HUES6 (cell line): ENCODE measurements around the gene ZNF8.
"Not testable (repeated sequence)": the region's sequence is repeated elsewhere in the genome, so short reads cannot be mapped to it uniquely, and the experiment has no call there.

Experiments
- H3K27ac ChIP-seq: 2 replicates; pipeline ENCODE4 v1.7.0; 2013; ENCODE audit warnings: low read depth, mild to moderate bottlenecking, low read length, inconsistent platforms
- H3K27me3 ChIP-seq: 2 replicates; pipeline ENCODE4 v1.6.1; 2013; ENCODE audit warnings: low read length; ENCODE audit not compliant: control insufficient read depth, insufficient read depth
- H3K36me3 ChIP-seq: 2 replicates; pipeline ENCODE4 v1.6.1; 2013; ENCODE audit warnings: low read length; ENCODE audit not compliant: control insufficient read depth, insufficient read depth
- H3K4me1 ChIP-seq: 2 replicates; pipeline ENCODE4 v1.6.1; 2013; ENCODE audit warnings: low read length; ENCODE audit not compliant: control insufficient read depth, insufficient read depth
- H3K4me3 ChIP-seq: 2 replicates; pipeline ENCODE4 v1.5.1; 2013; ENCODE audit warnings: low read depth, low read length
- H3K9ac ChIP-seq: one replicate; pipeline ENCODE4 v1.6.1; 2013; ENCODE audit warnings: mild to moderate bottlenecking, low read length
- H3K9me3 ChIP-seq: 2 replicates; pipeline ENCODE4 v1.6.1; 2013; ENCODE audit warnings: low read depth, low read length; ENCODE audit not compliant: control insufficient read depth, insufficient read depth

The ZNF8 gene

GRCh38 chr19:58278541-58279041, at the start of gene ZNF8:
ZNF8 (plus strand) TSS chr19:58278955; CDS start chr19:58279082, 127 bp downstream.
- H3K27ac ChIP-seq, result peak within 1 kb of the TSS; percentile 85
- H3K4me1 ChIP-seq, result peaks cover 6% of the 10 kb centered on the region
- peaks cover 35% of the 10 kb centered on the region for H3K36me3 ChIP-seq
- no peaks in the 10 kb centered on the region for H3K27me3 ChIP-seq
- H3K9me3 ChIP-seq, result peaks cover 16% of the 10 kb centered on the region; the same call in 1 of the 2 replicates
- peak within 1 kb of the TSS; percentile 88 for H3K9ac ChIP-seq
- H3K4me3 ChIP-seq, result peak within 1 kb of the TSS; percentile 95

- Histone ChIP-seq H3K4me3 (peak overlapping the region; percentile 94), H3K27me3 (no peaks in the 10 kb centered on the region), H3K27ac (peak overlapping the region; percentile 95), H3K4me1 (peaks cover 9% of the 10 kb centered on the region; the same call in 1 of the 2 replicates), H3K36me3 (peaks cover 47% of the 10 kb centered on the region), H3K9me3 (peaks cover 16% of the 10 kb centered on the region; the same call in 1 of the 2 replicates), H3K9ac (peak overlapping the region; percentile 95)
These were observed 49.5 kb upstream of the ZNF8 start for GRCh38 chr19:58229255-58229639.

DNA sequence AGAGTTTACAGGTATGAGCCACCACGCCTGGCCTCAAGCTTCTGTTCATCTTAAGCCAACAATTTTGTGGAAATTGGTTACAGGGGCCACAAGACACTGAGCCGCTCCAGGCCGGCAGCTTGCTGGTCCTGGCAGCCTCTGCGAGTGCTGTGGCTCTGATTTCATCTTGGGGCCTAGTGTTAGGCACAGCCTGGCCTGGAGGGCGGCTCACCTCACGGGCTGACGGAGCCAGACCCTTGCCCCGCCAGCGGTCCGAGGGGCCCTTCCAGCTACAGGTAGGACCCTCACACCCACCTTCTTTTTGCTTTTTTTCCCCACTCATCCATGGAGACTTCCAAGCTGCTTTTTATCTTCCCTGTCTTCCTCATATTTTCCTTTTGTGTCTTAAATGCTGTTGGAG, 41.4 kb upstream of the ZNF8 start:
- H3K36me3 ChIP-seq, result peaks cover 89% of the 10 kb centered on the region

GRCh38 chr19:58243351-58243750, 35.4 kb upstream of the ZNF8 start:
- H3K4me3 ChIP-seq, result no peak overlapping the region
- H3K36me3 ChIP-seq, result peaks cover 95% of the 10 kb centered on the region
- no peak overlapping the region for H3K27ac ChIP-seq
- no peaks in the 10 kb centered on the region for H3K4me1 ChIP-seq
- peaks cover 66% of the 10 kb centered on the region for H3K9me3 ChIP-seq
- no peaks in the 10 kb centered on the region for H3K27me3 ChIP-seq
- H3K9ac ChIP-seq, result no peak overlapping the region

More for the DNA sequence above, 41.4 kb upstream of the ZNF8 start:
- H3K27me3 ChIP-seq, result no peaks in the 10 kb centered on the region
- no peak overlapping the region for H3K4me3 ChIP-seq
- H3K4me1 ChIP-seq, result no peaks in the 10 kb centered on the region
- no peak overlapping the region for H3K27ac ChIP-seq
- peaks cover 32% of the 10 kb centered on the region; the same call in 1 of the 2 replicates for H3K9me3 ChIP-seq
- H3K9ac ChIP-seq, result no peak overlapping the region

- H3K4me3 ChIP-seq, result no peak overlapping the region
- no peaks in the 10 kb centered on the region for H3K4me1 ChIP-seq
- peaks cover 100% of the 10 kb centered on the region for H3K36me3 ChIP-seq
- H3K9ac ChIP-seq, result no peak overlapping the region
- no peak overlapping the region for H3K27ac ChIP-seq
- H3K9me3 ChIP-seq, result peaks cover 88% of the 10 kb centered on the region
- H3K27me3 ChIP-seq, result no peaks in the 10 kb centered on the region
These were observed 29.9 kb upstream of the ZNF8 start for GRCh38 chr19:58248886-58249285.

DNA sequence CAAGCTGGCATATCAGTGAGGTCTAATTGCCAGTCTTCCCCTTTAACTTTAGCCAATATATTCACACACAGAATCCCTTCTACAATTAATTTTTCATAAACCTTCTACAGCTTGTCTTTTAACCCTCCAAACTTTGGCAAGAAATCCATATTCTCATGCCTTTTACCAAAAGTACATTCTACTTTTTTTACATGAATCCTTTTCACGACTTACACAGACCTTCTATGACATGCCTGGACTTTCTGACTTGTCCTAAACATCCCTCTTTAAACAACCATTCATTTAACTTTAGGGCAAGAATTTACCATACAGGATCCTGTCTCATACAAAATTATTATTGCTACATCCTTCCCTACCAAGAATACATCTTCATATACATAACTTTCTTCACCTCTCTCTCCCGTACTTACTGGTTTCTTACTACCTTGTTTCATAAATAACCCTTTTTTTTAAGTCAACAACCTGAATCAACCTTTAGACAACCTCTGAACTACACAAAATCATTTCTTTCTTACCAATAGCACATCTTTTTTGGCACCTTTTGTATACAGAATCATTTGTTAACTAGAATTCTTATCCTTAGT, 26.6 kb upstream of the ZNF8 start:
- H3K27ac ChIP-seq, result no peak overlapping the region
- no peak overlapping the region for H3K4me3 ChIP-seq
- peaks cover 99% of the 10 kb centered on the region for H3K36me3 ChIP-seq
- peaks cover 93% of the 10 kb centered on the region for H3K9me3 ChIP-seq
- H3K4me1 ChIP-seq, result no peaks in the 10 kb centered on the region
- H3K9ac ChIP-seq, result no peak overlapping the region
- no peaks in the 10 kb centered on the region for H3K27me3 ChIP-seq

- not testable (repeated sequence) for H3K9ac ChIP-seq, H3K4me1 ChIP-seq, H3K27me3 ChIP-seq, H3K27ac ChIP-seq
- Histone ChIP-seq H3K9me3 (peaks cover 96% of the 10 kb centered on the region), H3K4me3 (peak overlapping the region; percentile 7; the same call in 1 of the 2 replicates), H3K36me3 (peaks cover 99% of the 10 kb centered on the region)
These were observed 20.5 kb upstream of the ZNF8 start for GRCh38 chr19:58258259-58258658.

DNA sequence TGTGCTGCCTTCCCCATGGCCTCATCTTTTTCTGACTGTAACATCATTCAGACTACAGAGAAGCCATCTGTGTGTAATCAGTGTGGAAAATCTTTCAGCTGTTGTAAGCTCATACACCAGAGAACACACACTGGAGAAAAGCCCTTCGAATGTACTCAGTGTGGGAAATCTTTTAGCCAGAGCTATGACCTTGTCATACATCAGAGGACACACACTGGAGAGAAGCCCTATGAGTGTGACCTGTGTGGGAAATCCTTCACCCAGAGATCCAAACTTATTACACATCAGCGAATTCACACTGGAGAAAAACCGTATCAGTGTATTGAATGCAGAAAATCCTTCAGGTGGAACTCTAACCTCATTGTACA, 17.2 kb upstream of the ZNF8 start:
- peaks cover 84% of the 10 kb centered on the region for H3K36me3 ChIP-seq
- no peaks in the 10 kb centered on the region for H3K4me1 ChIP-seq
- no peak overlapping the region for H3K27ac ChIP-seq
- H3K9ac ChIP-seq, result no peak overlapping the region
- peaks cover 96% of the 10 kb centered on the region for H3K9me3 ChIP-seq
- no peak overlapping the region for H3K4me3 ChIP-seq
- H3K27me3 ChIP-seq, result no peaks in the 10 kb centered on the region

- H3K9me3 ChIP-seq, result peaks cover 97% of the 10 kb centered on the region
- H3K9ac ChIP-seq, result no peak overlapping the region
- H3K27ac ChIP-seq, result no peak overlapping the region
- no peaks in the 10 kb centered on the region for H3K27me3 ChIP-seq
- H3K36me3 ChIP-seq, result peaks cover 82% of the 10 kb centered on the region
- peak overlapping the region; percentile 12 for H3K4me3 ChIP-seq
- H3K4me1 ChIP-seq, result no peaks in the 10 kb centered on the region
These were observed 16.5 kb upstream of the ZNF8 start for GRCh38 chr19:58261968-58262921.

- H3K4me3 ChIP-seq, result peak overlapping the region; percentile 12
- H3K9ac ChIP-seq, result no peak overlapping the region
- H3K27ac ChIP-seq, result no peak overlapping the region
- H3K9me3 ChIP-seq, result peaks cover 97% of the 10 kb centered on the region
- peaks cover 75% of the 10 kb centered on the region for H3K36me3 ChIP-seq
- H3K4me1 ChIP-seq, result no peaks in the 10 kb centered on the region
- no peaks in the 10 kb centered on the region for H3K27me3 ChIP-seq
These were observed 15.8 kb upstream of the ZNF8 start for GRCh38 chr19:58262922-58263296.

DNA sequence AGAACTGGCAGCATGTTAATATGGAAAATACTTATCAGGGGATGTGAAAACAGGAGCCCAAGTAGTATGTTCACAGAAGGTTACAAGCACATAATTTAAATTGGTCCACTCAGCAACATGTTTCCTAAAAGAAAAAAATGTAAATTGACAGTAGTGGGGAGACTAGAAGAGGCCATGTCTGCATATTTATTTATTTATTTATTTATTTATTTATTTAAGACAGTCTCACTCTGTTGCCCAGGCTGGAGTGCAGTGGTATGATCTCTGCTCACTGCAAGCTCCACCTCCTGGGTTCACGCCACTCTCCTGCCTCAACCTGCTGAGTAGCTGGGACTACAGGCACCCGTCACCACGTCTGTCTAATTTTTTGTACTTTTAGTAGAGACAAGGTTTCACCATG, 13.7 kb upstream of the ZNF8 start:
- no peak overlapping the region for H3K4me3 ChIP-seq
- H3K27me3 ChIP-seq, result no peaks in the 10 kb centered on the region
- H3K9me3 ChIP-seq, result peaks cover 91% of the 10 kb centered on the region
- no peak overlapping the region for H3K27ac ChIP-seq
- peaks cover 53% of the 10 kb centered on the region for H3K36me3 ChIP-seq
- H3K4me1 ChIP-seq, result no peaks in the 10 kb centered on the region
- H3K9ac ChIP-seq, result no peak overlapping the region
